HepG2 (cell line): ENCODE measurements around the gene COPE. TPM values are rescaled to one million over a fixed set of nuclear protein-coding genes. Genes with fewer than 3 reads are reported as not detected.

ENCODE experiments used
- ATF4 ChIP-seq, 2 experiments: fragments of 450-650 bp in 1 of 2; sonication (generic) in 1 of 2; formaldehyde crosslinking; IDR thresholded peaks; 2 replicates each; pipeline versions ENCODE4 v1.5.0 to v1.8.0; 2020 to 2022; ENCODE audit warnings: mild to moderate bottlenecking in 1 of 2, missing genetic modification reagents in 1 of 2
- CBFB ChIP-seq: sonication (generic); formaldehyde crosslinking; IDR thresholded peaks from 2 replicates; pipeline ENCODE4 v1.4.0; 2020; ENCODE audit warnings: missing genetic modification reagents
- GLI4 ChIP-seq: sonication (generic); formaldehyde crosslinking; IDR thresholded peaks from 2 replicates; pipeline ENCODE4 v1.5.1; 2020; ENCODE audit warnings: missing genetic modification reagents, mild to moderate bottlenecking, moderate library complexity, borderline replicate concordance
- HDAC1 ChIP-seq: sonication (generic); formaldehyde crosslinking; IDR thresholded peaks from 2 replicates; pipeline ENCODE4 v1.5.1; 2020; ENCODE audit warnings: mild to moderate bottlenecking, missing genetic modification reagents
- HMGXB3 ChIP-seq: sonication (generic); formaldehyde crosslinking; IDR thresholded peaks from 2 replicates; pipeline ENCODE4 v1.4.0; 2020; ENCODE audit warnings: missing genetic modification reagents, borderline replicate concordance
- HNF4G ChIP-seq, 2 experiments: sonication (generic) in 1 of 2; formaldehyde crosslinking in 1 of 2; IDR thresholded peaks; 2 replicates each; pipeline versions ENCODE4 v1.4.0 to v1.6.1; 2011 to 2020; ENCODE audit warnings: borderline replicate concordance in 2 of 2, low read depth in 2 of 2, mild to moderate bottlenecking in 2 of 2, low read length in 1 of 2, missing genetic modification reagents in 1 of 2, moderate library complexity in 1 of 2
- JARID2 ChIP-seq: sonication (generic); formaldehyde crosslinking; IDR thresholded peaks from 2 replicates; pipeline ENCODE4 v1.8.1; 2023; ENCODE audit warnings: missing genetic modification reagents, inconsistent platforms; ENCODE audit not compliant: insufficient replicate concordance
- NPAS2 ChIP-seq: sonication (generic); formaldehyde crosslinking; IDR thresholded peaks from 2 replicates; pipeline ENCODE4 v1.8.0; 2022; ENCODE audit warnings: mild to moderate bottlenecking, missing genetic modification reagents, borderline replicate concordance
- PAX8 ChIP-seq: sonication (generic); formaldehyde crosslinking; IDR thresholded peaks from 2 replicates; pipeline ENCODE4 v1.8.0; 2022; ENCODE audit warnings: mild to moderate bottlenecking, missing genetic modification reagents, borderline replicate concordance
- THYN1 ChIP-seq: sonication (generic); formaldehyde crosslinking; IDR thresholded peaks from 2 replicates; pipeline ENCODE4 v1.8.1; 2023; ENCODE audit warnings: low read depth, mild to moderate bottlenecking, moderate library complexity, missing genetic modification reagents, borderline replicate concordance
- ZBTB21 ChIP-seq: sonication (generic); formaldehyde crosslinking; IDR thresholded peaks from 2 replicates; pipeline ENCODE4 v1.4.0; 2020; ENCODE audit warnings: missing genetic modification reagents
- ZBTB33 ChIP-seq: sonication (generic); formaldehyde crosslinking; IDR thresholded peaks from 2 replicates; pipeline ENCODE4 v1.4.0; 2020; ENCODE audit warnings: missing genetic modification reagents
- ZNF446 ChIP-seq: sonication (generic); formaldehyde crosslinking; IDR thresholded peaks from 2 replicates; pipeline ENCODE4 v1.5.0; 2020; ENCODE audit warnings: mild to moderate bottlenecking, missing genetic modification reagents
- ZSCAN5A ChIP-seq: sonication (generic); formaldehyde crosslinking; IDR thresholded peaks from 2 replicates; pipeline ENCODE4 v1.8.0; 2022; ENCODE audit warnings: mild to moderate bottlenecking, missing genetic modification reagents, borderline replicate concordance
- polyA plus RNA-seq, 8 experiments: library from polyadenylated mRNA; depleted of rRNA in 3 of 8; stranded (reverse) in 7 of 8; unstranded in 1 of 8; fragments of >200 nt; fragmentation: Illumina TruSeq in 4 of 8; extraction: Trizol in 4 of 8; gene quantifications; 2 replicates each; pipeline versions ENCODE4 v1.2.1 to v1.2.3, GENCODE V29; 2011 to 2016; ENCODE audit warnings: low read depth in 4 of 8, missing spikeins in 1 of 8, mixed read lengths in 1 of 8; ENCODE audit not compliant: insufficient read depth in 1 of 8
- total RNA-seq, 5 experiments: library from RNA; depleted of rRNA; stranded (reverse); fragments of >200 nt; fragmentation: Illumina TruSeq; extraction: Trizol; gene quantifications; 2 replicates each; pipeline ENCODE4 v1.2.3, GENCODE V29; 2016; ENCODE audit warnings: low read depth in 1 of 5
- TF ChIP-seq, protein P1 (sequence below): sonication (generic); formaldehyde crosslinking; IDR thresholded peaks from 2 replicates; pipeline ENCODE4 v1.8.0; 2022; ENCODE audit warnings: missing genetic modification reagents, low read depth, mild to moderate bottlenecking, borderline replicate concordance
- TF ChIP-seq, protein P2 (sequence below): sonication (generic); formaldehyde crosslinking; IDR thresholded peaks from 2 replicates; pipeline ENCODE4 v1.5.0; 2020; ENCODE audit warnings: missing genetic modification reagents, mild to moderate bottlenecking, borderline replicate concordance

The COPE gene
- total and polyA plus RNA-seq, 2 of the 13 experiments (the other 11 are each of a cell fraction or from before 2014, with no cell fraction given) = 189 to 205 TPM

- TF ChIP-seq ATF4 (CRISPR knock-in tag; IDR thresholded peaks at IDR 0.05) = no peak
- TF ChIP-seq HNF4G (IDR thresholded peaks at IDR 0.05; ENCODE audit: borderline replicate concordance, low read depth, low read length) = no peak
- no peak for TF ChIP-seq HNF4G (CRISPR knock-in tag; IDR thresholded peaks at IDR 0.05; ENCODE audit: borderline replicate concordance, low read depth)
- no peak for TF ChIP-seq GLI4 (CRISPR knock-in tag)
- TF ChIP-seq HDAC1 = 0 out of 2 replicates have a peak, but pooled peaks have one; percentile 11
- TF ChIP-seq ZNF446 (CRISPR knock-in tag) = no peak
- no peak for TF ChIP-seq HMGXB3 (CRISPR knock-in tag)
- no peak for TF ChIP-seq THYN1
- peak; percentile 40; the same call in 1 of the 2 replicates for TF ChIP-seq CBFB (CRISPR knock-in tag)
- no peak for TF ChIP-seq ZBTB21 (CRISPR knock-in tag)
- no peak for TF ChIP-seq NPAS2
- TF ChIP-seq, protein P1, sequence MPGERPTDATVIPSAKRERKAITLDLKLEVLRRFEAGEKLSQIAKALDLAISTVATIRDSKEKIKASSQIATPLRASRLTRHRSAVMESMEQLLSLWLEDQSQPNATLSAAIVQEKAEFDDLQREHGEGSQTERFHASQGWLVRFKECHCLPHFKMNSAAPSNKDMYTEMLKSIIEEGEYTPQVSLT (CRISPR knock-in tag) = no peak
- no peak for TF ChIP-seq JARID2 (CRISPR knock-in tag)
- no peak for TF ChIP-seq PAX8 (CRISPR knock-in tag)
- TF ChIP-seq, protein P2, sequence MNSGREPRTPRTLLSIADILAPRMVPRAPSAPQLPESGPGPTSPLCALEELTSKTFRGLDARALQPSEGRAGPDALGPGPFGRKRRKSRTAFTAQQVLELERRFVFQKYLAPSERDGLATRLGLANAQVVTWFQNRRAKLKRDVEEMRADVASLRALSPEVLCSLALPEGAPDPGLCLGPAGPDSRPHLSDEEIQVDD (CRISPR knock-in tag) = no peak
- TF ChIP-seq ZSCAN5A (CRISPR knock-in tag) = no peak
- no peak for TF ChIP-seq ZBTB33
Measured at GRCh38 chr19:18939922-18940768, 21.0 kb upstream of the COPE start (continued).
